SW480 (cell line): ENCODE measurements around the gene MAP7.
A peak's percentile ranks its signal among the peaks of the same experiment; 100 is the strongest.
"Not testable (repeated sequence)": the region's sequence is repeated elsewhere in the genome, so short reads cannot be mapped to it uniquely, and the experiment has no call there.

Experiments
- DNase-seq: peaks from one replicate; pipeline ENCODE4 v3.0.0-alpha.2; 2016; ENCODE audit warnings: low spot score

Gene MAP7

DNA sequence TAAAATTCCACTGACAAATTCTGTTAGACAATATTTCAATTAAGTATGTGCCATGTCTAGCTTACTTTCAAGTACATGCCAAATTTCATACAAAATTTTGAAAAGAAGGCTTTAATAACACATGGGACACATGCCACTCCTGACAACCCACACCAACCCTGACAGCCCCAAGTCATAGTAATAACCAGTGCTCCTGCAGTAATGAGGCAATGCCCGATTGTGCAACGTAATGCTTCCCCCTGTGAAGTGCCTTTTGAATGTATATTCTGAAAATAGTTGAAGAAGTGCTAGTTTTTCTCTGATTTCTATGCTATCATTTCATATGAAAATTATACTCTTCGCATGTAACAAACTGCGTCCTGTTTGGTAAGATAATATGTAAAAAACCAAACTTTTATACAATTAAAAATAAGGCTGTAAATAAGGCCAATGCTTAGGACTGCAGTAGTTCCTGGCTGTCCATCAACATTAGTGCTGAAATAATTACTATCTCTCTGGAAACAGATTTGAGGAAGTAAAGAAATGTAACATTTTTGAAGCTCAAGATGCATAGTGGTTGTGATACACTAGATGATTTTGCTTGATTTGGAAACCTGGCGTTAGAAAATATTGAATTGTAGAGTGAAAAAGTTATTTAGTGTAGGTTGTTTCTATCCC is 134.7 kb downstream of the MAP7 start:
- DNase-seq = no peak

GRCh38 chr6:136412410-136412809 is 137.8 kb downstream of the MAP7 start:
- DNase-seq = no peak

DNA sequence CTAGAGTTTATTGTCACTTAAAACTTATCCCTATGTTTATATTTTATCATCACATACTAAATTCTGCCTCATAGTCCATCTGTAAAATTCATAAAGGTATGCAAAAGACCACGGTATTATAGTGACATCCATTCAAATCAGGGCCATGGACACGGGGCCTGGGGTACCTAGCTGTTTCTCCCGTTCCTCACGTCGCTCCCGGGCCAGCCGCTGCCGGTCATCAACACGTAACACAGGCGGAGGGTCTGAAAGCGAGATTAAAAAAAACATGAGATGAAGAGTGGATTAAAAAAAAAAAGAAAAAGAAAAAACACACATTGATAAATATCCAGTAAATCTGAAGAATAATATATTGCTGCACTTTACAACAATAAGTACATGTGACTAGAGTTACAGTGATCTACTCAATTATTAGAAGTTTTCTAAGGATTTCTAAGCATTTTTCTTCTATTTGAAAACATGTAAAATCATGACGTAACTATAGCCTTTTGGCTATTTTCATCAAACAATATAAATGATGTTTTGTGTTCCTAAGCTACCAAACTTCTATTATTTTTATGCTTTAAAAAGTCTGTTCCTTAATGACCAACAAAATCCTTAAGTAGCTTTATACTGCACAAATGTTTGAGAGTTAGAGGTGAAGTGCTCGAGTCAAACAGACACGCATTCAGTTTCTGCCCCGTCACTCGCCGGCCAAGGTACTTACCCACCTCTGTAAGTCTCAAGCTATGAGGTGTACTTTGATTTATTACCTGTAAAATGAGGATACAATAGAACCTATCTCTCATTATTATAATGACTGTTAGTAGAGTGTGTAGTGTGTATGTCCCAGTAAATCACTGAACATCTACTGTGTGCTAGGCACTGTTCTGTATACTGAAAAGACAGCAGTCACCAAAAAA is 138.5 kb downstream of the MAP7 start:
- DNase-seq = no peak

DNA sequence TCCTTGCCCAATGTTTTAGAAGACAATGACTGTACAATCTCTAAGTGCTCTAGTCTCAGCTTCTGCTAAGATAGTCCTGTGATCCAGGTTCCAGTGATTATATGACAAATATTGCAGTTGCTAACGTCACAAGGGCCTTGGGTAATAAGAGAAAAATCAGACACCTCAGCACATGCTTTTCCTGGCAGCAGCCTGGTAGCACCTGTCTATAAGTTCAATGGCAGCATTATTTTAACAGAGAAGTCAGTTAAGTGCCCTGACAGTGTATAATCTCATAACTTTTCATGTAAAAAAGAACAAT is 139.2 kb downstream of the MAP7 start:
- DNase-seq = no peak

DNA sequence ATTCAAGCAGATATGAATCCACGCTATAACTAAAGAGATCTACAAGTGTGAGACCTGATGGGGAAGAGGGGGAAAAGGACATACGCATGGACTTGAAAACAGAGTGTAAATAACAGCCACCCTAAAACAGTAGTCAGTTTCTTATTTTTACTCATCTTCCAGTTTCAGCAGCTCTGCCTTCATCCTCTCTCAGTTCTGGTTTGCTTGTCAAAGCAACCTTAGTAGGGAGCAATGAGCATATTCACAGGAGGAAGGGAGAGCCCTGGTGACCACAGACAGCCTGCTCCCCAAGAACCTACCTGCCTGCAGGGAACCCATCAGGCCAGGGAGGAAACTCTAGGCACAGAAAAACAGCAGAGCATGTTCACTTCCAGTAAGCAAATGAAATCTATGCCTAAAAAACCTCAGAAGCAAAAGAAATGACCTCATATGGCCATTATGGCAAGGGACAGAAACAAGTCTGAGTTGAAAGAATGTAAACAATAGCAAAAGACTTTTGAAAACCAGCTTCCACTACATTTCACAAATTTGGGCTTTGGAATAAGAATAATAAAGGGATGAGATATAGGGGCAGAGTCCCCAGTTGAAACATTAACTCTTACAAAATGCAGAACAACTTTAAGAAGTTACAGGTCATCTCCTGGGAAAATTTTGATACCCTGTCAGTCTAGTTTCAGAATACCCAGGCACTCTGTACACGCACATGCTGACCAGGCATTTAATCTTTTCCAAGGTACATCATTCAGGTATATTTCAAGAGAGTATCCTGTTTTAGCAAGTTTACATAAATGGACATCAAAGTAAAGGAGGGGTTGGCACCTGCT is 139.8 kb downstream of the MAP7 start:
- DNase-seq = no peak

GRCh38 chr6:136409597-136409996 is 140.6 kb downstream of the MAP7 start:
- no peak for DNase-seq

DNA sequence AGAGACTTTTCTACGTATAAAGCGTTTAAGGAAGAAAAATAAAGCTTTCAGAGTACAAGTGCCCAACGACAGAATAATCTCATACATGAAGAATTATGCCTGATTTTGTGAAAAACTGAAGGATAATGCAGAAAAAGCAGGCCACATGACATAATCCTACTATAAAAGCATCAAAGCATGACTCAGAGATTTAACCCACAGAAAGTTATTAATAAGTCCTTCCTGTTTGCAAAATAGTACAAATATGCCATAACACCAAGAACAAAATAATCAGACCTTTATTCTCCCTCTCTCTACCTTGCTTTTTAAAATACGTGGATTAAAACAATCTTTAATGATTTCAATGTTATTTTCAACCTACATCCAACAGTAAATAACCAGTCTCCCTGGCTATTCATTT is 142.0 kb downstream of the MAP7 start:
- DNase-seq = peak; percentile 2

GRCh38 chr6:136405420-136406029 is 144.7 kb downstream of the MAP7 start:
- no peak for DNase-seq

GRCh38 chr6:136404627-136405419 is 145.4 kb downstream of the MAP7 start:
- DNase-seq = no peak

DNA sequence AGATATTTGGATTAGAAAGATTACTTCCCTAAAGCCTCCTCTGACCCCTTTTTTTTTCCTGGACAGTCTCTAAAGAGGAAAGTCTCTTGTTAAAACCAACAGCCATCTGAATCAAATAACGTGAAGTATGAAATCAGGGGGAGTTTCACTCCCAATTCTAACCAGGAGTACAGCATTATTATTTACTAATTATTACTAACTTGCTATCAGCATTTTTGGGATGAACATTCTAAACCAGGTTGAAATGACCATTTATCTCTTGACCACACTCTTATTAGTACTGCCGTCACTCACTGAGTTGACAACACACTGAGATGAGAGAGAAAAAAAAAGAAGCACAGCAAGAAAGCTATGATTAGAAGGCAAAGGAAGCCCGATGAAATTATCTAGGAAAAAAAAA is 146.2 kb downstream of the MAP7 start:
- no peak for DNase-seq

DNA sequence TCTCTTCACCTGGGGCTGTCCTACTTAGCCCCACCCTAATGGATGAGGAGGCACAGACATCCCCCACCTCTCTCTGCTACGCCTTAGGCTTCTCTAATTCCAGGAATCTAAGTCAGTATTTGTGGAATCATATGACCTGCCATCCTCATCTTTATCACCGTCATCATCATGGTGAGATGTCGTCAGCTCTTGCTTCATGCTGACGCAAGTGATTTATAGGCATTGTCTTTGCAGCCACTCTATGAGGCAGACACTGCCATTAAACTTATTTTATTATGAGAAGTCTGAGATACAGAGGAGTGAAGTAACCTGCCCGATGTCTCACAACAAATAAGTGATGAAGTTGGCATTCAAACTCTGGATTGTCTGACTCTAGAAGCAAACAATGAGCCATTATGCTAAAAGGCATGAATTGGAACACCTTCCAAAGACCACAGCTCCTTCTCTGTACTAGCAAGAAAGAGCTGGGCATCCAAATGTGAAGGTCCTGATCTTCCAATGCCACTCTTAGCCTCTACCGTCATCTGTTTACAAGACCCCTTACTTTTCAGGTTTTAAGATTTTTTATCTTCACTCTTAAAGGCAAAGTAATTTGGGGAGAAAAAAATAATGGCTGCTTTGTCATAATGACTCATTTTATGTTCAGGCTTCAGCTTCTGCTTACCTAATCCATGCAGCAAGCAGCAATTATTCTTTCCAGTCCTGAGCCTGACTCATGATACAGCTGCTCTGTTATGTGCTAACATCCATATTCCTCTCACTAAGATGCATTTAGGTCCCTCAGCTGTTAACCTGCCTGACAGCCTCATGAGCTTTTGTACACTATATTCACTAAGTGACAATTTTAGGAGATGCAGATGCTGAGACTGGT is 146.9 kb downstream of the MAP7 start:
- peak; percentile 33 for DNase-seq

DNA sequence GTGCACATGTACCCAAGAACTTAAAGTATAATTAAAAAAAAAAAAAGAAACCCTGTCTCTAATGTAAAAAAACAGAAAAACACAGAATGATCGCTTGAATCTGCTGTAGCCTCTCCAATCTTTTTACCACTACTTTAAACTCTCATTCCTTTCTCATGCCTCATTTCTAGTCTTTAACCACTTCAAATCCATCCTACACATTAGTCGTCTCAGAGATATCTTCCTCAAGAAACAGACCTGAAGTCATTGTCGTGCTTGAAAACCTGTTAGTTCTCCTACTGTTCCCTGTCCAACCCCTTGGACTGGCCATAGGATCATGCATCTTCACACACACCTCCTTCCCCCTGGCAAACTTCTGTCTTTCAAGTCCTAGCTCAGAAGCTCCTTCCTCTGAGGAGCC is 148.5 kb downstream of the MAP7 start:
- no peak for DNase-seq

DNA sequence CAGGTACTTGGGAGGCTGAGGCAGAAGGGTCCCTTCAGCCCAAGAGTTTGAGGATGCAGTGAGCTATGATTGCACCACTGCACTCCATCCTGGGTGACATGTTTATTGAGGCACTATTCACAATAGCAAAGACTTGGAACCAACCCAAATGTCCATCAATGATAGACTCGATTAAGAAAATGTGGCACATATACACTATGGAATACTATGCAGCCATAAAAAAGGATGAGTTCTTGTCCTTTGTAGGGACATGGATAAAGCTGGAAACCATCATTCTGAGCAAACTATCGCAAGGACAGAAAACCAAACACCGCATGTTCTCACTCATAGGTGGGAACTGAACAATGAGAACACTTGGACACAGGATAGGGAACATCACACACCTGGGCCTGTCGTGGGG is 149.0 kb downstream of the MAP7 start:
- not testable (repeated sequence) for DNase-seq

DNA sequence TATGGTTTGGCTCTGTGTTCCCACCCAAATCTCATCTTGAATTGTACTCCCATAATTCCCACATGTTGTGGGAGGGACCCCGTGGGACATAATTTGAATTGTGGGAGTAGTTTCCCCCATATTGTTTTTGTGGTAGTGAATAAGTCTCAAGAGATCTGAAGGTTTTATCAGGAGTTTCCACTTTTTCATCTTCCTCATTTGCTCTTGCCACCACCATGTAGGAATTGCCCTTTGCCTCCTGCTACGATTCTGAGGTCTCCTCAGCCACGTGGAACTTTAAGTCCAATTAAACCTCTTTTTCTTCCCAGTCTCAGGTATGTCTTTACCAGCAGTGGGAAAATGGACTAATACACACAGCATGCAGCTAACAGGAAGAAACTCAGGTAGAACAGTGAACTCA is 151.8 kb downstream of the MAP7 start:
- DNase-seq = no peak

DNA sequence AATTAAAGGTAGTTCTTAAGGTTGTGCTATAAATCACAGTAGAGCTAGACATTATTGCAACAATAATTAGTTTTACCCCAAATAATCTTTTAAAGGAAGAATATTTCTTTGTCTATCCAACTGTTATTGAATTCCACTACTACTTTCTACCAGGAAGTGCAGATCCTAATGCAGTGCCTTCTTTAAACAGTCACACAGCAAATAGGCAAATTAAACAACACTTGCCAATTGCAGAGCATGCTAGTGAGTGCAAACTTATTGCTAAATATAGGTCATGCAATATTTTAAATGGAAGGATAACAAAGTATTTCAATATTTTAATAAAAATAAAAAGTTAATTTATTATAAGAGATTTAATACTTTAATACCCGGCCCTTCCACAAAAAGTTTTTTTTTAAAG is 153.3 kb downstream of the MAP7 start:
- no peak for DNase-seq

GRCh38 chr6:136390959-136391358 is 159.3 kb downstream of the MAP7 start:
- DNase-seq = not testable (repeated sequence)

- DNase-seq = no peak
These were observed 162.9 kb downstream of the MAP7 start for GRCh38 chr6:136387316-136387715.

DNA sequence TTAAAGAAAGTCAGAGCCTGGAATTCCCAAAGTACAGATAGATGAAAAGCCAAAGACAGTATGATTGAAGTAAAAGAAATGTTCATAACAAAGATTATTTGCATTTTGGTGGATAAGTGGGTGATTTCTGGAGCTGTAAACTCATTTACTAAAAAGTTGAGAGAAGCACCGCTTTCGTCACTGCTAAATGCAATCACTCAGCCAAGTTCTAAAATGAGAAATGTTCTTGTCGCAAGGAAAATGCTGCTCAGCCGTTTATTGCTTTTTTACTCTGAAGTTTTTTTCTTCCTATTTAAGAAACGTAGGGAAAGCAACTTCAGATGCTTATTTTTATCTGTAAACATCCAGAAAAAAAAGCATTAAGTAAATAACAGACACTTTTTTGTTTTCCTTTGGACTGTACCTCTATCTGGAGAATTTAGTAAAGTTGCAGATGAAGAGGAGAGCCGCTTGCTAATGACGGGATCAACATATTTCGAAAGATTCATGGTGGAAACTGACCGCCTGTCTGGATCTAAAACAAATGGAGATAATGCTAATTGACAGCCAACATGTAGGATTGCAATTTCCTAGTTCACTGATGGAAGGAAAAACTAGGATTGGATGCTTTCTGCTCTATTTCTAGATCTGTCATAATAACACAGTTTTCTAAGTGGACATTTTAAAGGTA is 166.8 kb downstream of the MAP7 start:
- no peak for DNase-seq

DNA sequence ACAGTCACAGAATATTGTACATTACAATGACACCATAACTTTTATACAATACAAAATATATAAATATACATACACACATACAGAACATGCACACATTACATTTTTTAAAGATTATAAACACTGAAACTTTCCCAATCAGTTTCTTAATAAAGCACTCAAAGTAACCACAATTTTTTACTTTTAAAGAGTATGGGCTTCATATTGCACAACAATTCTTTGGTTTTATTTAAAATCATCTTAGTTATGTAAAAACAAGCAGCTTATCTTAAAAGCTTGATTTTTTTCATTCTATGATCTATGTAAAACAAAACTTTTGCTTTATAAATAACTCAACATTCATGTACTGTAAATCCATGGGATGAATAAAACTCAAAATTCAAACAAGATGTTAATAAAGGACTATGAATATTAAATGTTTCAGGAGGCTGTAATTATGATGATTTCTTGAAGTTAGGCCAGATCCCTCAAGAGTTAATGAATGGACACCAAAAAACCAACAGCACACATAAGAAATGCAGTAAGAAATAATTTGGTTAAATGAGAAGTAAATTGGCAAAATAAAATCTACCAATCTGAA is 167.5 kb downstream of the MAP7 start:
- DNase-seq = no peak

- no peak for DNase-seq
These were observed 171.3 kb downstream of the MAP7 start for GRCh38 chr6:136378888-136379287.
